ENCODE measurements around the gene UBE3A. TPM values are rescaled to one million over a fixed set of nuclear protein-coding genes. Genes with fewer than 3 reads are reported as not detected.

Gene UBE3A
- 48.8 and 60.8 TPM in 2 replicates for total RNA-seq

DNA sequence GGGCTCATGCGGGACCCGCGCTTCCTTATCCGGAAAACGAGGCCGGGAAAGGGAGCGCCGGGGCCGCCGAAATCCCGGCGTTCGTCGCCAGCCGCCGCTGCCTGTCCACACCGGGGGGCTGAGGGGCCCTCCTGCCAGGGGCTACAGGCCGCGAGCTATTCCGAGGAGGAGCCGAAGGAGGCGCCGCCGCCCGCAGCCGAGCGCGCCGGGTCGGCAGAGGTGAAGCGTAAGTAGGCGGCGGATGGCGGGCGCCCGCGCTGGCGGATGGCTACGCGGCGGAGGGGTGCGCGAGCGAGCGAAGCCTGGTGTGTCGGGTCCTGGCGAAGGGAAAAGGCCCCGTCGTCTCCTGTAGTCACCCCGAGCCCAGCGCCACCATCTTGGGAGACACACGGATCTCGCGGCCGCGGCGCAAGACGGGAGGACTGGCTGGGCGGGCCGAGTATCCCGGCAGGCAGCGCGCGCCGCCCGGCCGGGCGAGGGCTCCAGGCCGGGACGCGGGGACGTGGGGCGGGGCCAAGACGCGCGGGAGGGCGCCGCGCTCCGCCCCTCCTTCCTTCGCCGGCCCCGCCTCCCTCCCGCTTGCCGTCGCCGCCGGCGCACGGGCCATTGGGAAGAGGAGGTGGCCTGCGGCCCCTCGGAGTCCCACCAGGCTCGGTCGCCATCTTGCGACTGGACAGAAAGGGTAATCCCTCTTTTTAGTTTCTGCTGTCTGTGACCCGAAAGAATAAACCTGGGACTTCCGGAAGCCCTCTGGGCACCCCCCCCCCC, at the start of gene UBE3A:
UBE3A (minus strand) TSS at position 424 of the 768 bp plus-strand sequence. CDS start 29,917 bp downstream, outside the sequence.
- DNase-seq (ENCODE audit: low read depth): no peak
- peak within 1 kb of the TSS; percentile 94 for H3K4me3 ChIP-seq (ENCODE audit: low read depth, low read length)
- TF ChIP-seq, protein P1, sequence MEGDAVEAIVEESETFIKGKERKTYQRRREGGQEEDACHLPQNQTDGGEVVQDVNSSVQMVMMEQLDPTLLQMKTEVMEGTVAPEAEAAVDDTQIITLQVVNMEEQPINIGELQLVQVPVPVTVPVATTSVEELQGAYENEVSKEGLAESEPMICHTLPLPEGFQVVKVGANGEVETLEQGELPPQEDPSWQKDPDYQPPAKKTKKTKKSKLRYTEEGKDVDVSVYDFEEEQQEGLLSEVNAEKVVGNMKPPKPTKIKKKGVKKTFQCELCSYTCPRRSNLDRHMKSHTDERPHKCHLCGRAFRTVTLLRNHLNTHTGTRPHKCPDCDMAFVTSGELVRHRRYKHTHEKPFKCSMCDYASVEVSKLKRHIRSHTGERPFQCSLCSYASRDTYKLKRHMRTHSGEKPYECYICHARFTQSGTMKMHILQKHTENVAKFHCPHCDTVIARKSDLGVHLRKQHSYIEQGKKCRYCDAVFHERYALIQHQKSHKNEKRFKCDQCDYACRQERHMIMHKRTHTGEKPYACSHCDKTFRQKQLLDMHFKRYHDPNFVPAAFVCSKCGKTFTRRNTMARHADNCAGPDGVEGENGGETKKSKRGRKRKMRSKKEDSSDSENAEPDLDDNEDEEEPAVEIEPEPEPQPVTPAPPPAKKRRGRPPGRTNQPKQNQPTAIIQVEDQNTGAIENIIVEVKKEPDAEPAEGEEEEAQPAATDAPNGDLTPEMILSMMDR (conservative IDR thresholded peaks at IDR 0.05; ENCODE audit: low read depth, low read length): peak; percentile 14

DNA sequence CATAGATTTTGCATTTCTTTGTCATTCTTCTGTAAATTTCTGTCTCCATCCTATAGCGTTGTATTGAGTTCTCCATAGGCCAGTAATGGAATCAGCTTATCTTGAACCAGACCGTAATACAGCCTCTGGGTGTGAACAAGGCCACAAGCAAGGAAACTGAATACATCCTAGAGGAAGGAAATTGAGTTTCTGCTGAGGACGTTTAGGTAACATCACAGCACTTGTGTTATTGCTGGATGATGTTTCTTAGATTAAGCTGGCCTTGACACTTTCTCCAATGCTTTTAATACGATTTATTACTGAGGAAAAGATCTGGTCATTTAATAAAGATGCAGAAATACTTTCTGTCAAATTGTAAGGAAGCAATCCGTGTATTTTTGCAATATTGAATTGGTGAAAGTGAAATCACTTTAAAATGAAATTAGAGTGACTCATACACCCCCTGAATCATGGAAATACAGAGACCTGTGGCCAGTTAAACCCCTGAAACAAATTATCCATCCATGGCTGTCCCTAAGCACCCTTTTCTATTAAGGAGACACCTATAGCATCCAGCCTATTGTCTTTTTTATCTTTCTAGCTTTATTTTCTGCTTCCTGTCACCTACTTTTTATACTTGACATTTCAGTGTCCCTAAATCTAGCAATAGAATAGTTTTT, 48.5 kb upstream of the UBE3A start:
- TF ChIP-seq, protein P1 (conservative IDR thresholded peaks at IDR 0.05; ENCODE audit: low read depth, low read length): no peak
- DNase-seq (ENCODE audit: low read depth): no peak
- H3K4me3 ChIP-seq (ENCODE audit: low read depth, low read length): no peak overlapping the region

DNA sequence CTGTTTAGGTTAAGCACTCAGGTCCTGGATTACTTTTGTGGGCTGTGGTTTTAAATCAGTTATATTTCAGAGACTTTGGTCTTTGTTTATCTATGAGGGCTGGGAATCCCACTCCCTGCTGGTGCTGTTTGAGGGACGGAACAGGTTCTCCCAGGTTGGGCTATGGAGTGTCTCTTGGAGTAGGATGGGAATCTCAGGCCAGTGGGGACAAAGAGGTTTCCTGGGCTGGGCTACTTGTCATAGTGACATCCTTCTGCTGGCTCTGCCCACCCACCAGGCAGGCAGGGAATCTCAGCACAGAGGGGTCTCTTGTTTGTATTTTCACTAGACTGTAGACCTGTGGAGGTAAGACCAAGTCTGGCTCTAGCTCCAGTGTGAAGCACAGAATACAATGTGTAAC, 47.2 kb upstream of the UBE3A start:
- TF ChIP-seq, protein P1 (conservative IDR thresholded peaks at IDR 0.05; ENCODE audit: low read depth, low read length): no peak

DNA sequence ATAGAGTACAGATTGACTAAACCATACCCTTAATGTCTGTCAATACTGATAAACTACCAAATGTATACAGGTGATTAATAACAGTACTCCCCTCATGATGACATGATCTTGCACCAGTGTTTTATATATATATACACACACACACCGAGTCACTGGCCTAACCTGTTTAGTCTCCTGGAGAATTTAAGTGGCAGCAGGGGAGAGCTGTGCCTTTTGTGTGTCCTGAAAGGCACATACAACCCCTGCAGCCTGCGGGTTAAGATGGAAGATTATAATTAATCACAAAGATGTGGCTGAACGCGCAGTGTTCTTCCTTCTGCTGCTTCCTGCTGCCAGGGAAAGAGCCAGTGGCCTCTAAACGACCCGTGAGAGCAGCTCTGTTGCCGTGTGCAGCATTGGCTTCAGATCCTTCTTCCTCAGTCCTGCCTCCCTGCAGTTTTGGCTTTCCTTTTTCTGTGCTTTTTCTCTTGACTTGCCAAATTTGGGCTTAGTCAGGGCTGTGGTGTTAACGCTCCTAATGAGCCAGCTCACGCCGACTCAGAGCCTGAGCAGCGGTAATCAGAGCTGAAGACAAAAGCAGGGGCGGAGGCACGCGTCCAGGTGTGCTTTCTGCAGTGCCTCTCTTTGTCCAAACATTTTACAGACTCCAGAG, 42.5 kb upstream of the UBE3A start:
- TF ChIP-seq, protein P1 (conservative IDR thresholded peaks at IDR 0.05; ENCODE audit: low read depth, low read length): no peak
- peak overlapping the region; percentile 16 for H3K4me3 ChIP-seq (ENCODE audit: low read depth, low read length)
- no peak for DNase-seq (ENCODE audit: low read depth)

More for the DNA sequence above, 47.2 kb upstream of the UBE3A start:
- no peak overlapping the region for H3K4me3 ChIP-seq (ENCODE audit: low read depth, low read length)
- no peak for DNase-seq (ENCODE audit: low read depth)

DNA sequence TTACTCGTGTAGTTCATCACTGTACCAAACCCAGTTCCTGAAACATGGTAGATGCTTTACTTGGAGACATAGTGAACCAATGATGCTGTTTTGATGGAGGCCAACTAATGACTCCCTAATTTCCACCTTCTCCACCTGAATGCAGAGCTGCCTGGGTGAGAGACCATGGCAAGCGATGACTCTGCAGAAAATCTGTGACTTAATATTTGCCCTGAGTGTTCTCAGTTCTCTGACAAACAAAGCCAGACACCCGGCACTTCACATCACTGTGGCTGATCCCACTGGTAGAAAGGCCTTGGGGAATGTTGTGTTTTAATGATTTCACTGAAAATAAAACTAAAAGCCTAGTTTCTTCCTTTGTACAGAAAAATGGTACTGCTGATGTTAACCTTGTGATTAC, 39.5 kb upstream of the UBE3A start:
- no peak for DNase-seq (ENCODE audit: low read depth)
- TF ChIP-seq, protein P1 (conservative IDR thresholded peaks at IDR 0.05; ENCODE audit: low read depth, low read length): no peak

DNA sequence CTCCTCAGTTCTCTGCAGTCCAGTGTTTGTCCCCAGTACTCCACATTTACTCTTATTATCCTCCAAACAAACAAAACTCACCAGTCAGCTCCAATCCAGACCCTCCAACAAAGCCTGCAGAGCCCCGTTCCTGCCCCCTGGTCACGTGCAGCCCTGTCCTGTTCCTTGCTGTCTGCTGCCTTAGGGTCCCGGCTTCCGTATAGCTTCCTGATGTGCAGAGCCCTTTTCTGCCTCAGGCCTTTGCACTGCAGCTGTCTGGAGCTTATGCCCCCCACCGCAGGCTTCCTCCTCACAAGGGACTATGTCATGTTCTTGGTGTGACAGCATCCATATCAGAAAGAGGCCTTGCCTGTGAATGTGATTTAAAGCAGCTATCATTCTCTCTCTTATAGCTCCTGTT, 39.0 kb upstream of the UBE3A start:
- TF ChIP-seq, protein P1 (conservative IDR thresholded peaks at IDR 0.05; ENCODE audit: low read depth, low read length): no peak
- no peak for DNase-seq (ENCODE audit: low read depth)
- H3K4me3 ChIP-seq (ENCODE audit: low read depth, low read length): no peak overlapping the region

More for the DNA sequence above, 39.5 kb upstream of the UBE3A start:
- H3K4me3 ChIP-seq (ENCODE audit: low read depth, low read length): no peak overlapping the region
